ENCODE results near the gene UPK1B.
"Not testable (repeated sequence)": the region's sequence is repeated elsewhere in the genome, so short reads cannot be mapped to it uniquely, and the experiment has no call there.

The UPK1B gene

DNA sequence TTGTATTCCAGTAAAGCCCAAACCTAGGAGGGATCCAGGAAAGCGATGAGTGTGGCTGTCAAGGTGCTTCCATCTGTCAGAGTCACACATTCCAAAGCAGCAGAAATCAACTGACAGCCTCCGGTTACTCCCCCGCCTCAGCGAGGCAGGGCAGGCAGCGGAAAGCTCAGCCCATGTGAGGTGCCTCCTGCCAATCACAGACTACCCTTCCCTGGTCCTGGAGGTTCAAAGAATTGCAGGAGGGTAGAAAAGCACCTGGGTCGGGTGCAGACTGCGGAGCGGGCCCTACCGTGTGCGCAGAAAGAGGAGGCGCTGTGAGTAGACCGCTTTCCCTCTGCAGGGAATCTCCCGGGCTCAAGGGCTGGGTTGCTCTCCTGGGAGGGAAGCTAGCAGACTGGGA lies at the start of gene UPK1B:
TSS of gene UPK1B (plus strand) at position 274 of the 400 bp plus-strand sequence. CDS start 13,144 bp downstream, outside the sequence.
- no peak for DNase-seq

DNA sequence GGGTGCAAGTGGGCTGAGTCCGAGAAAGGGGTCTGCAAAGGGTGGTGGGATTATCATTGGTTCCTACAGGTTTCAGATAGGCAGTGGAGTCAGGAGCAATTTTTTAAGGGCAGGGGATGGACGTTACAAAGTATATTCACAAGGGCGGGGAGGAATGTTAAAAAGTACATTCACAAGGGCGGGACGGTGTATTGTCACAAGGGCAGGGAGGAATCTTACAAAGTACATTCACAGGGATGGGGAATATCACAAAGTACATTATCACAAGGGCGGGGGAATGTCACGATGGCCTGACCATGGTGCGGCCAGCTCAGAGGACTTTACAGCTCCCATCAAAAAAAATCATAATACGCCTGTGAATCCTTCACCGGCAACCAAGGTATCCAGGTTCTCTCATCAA lies 48.1 kb upstream of the UPK1B start:
- no peak for DNase-seq

DNA sequence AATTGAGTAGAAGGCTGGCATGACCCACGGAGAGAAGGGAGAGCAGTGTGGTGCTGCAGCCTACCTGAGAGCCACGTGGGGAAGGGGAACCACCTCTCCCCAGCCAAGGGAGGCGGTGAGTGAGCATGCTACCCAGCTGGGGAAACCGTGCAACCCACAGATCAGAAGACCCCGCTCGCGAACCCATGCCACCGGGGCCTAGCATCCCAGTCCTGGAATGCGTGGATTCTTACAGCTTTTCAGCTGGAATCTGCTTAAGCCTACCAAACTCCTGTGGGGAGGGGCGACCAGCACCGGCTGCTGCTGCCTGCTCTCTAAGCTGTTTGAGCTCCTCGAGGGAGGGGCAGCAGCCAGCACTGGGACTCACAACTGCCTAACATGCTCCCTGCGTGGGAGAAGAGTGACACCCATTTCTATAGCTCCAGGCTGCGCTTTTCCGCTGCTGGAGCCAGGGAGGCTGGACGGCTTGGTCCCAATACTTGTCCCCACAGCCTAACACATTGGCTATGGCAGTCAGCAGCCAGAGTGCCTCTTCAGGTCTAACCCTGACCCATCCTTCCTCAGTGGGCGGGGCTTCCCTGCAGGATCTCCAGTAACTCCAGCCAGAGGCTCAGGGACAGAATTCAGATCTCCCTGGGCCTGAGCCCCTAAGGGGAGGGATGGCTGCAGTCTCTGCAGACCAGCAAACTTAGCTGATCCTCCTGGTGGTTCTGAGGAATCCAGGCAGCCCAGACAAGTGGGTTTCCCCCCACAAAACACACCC lies 47.5 kb upstream of the UPK1B start:
- DNase-seq: no peak

DNA sequence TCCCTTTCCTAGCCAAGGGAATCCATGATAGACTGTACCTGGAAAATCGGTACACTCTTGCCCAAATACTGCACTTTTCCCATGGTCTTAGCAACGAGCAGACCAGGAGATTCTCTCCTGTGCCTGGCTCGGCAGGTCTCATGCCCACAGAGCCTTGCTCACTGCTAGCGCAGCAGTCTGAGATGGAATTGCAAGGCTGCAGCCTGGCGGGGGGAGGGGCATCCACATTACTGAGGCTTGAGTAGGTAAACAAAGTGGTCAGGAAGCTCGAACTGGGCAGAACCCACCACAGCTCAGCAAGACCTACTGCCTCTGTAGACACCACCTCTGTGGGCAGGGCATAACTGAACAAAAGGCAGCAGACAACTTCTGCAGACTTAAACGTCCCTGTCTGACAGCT lies 43.1 kb upstream of the UPK1B start:
- DNase-seq: not testable (repeated sequence)

DNA sequence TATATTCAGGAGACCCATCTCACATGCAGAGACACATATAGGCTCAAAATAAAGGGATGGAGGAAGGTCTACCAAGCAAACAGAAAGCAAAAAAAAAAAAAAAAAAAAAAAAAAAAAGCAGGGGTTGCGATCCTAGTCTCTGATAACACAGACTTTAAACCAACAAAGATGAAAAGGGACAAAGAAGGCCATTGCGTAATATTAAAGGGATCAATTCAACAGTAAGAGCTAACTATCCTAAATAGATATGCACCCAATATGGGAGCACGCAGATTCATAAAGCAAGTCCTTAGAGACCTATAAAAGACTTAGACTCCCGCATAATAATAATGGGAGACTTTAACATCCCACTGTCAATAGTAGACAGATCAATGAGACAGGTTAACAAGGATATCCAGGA lies 41.1 kb upstream of the UPK1B start:
- not testable (repeated sequence) for DNase-seq

DNA sequence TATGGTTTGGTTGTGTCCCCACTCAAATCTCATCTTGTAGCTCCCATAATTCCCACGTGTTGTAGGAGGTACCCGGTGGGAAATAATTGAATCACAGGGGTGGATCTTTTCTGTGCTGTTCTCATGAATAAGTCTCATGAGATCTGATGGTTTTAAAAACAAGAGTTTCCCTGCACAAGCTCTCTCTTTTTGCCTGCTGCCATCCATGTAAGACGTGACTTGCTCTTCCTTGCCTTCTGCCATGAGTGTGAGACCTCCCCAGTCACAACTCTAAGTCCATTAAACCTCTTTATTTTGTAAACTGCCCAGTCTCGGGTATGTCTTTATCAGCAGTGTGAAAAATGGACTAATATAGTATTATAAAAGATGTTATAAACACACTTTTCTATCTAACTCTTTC lies 34.0 kb upstream of the UPK1B start:
- not testable (repeated sequence) for DNase-seq

DNA sequence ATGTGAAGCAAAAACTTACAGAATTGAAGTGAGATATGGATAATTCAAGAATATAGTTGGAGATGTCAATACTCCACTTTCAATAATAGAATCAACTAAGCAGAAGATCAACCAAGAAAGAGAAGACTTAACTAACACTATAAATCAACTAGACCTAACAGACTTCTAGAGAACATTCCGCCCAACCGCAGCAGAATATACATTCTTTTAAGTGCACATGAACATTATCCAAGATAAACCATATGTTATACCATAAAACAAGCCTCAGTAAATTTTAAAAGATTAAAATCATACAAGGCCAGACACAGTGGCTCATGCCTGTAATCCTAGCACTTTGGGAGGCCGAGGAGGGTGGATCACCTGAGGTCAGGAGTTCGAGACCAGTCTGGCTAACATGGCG lies 32.9 kb upstream of the UPK1B start:
- DNase-seq: no peak

DNA sequence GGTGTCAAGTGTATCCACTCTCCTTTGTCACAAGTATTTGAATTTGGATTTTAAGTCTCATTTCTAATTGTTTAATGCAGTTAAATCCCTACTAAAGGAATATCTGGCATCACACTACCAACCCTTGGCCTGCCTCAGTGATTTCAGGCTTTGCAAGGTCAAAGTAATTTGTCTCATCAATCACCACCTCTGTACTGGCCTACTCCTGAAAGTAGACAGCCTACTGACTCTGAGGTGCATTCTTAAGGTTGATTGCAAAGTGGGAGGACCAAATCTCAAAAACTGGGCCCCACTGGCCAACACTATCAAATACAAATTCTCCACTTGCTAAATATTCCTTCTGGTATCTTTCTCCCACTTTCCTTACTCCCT lies 28.3 kb upstream of the UPK1B start:
- DNase-seq: no peak

DNA sequence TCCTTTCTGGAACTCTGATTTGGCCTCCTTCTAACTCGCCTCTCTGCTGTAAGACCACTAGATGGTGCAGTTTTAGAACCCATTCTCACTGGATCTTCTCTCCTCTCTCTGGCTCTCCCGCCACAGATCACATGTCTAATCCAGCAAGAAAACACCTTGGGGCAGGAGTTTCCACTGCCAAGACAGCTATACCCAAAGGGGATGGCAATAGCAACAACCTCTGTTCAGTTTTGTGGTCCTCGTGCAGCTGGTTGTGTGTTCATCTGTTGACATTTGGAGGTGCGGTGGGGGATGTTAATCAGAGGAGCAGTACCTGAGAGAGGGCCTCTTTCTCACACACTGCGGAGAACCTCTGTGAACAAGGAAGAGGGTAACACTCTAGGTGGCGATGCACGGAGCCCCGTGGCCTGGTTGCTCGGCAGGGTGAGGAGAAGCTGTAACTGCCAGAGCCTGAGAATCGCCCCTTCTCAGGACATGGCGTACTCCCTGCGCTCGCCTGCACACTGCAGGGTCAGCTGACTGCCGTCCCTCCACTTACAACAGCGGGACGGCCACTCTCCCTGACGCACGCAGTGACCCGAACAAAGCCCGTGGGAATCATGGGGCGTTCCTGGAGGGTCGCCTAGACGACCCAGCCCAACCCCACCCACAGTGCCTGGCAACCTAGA lies 27.8 kb upstream of the UPK1B start, which contains the start of gene TEX55:
TSS of gene TEX55 (plus strand) at position 666 of the 668 bp plus-strand sequence. CDS start 25 bp downstream, outside the sequence.
- peak; percentile 11 for DNase-seq

DNA sequence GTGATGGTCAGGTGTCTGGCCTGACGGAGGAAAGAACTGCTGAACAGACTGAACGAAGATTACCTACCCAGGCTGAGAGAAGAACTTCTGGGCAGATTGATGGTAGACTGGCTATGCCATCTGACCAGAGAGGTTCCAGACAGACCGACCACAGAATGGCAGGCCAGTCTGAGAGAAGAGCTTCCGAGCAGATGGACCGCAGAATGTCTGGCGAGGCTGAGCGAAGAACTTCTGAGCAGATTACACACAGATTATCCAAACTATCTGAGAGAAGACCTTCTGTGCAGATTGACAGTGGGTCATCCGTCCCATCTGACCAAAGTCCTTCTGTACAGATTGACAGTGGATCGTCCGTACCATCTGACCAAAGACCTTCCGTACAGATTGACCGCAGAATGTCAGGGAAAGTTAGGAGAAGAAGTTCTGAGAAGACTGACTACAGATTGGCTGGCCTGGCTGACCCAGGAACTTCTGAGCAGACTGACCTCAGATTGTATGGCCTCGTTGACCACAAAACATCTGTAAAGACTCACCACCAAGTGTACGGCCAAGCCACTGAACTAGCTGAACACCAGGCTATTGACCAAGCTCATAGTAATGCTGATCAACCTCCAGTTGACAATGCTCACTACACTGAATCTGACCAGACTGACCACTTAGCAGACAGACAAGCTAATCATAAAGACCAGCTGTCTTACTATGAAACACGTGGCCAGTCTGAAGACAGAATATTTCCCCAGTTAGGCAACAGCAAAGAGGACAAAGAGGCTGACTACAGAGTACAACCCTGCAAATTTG lies 26.6 kb upstream of the UPK1B start:
- DNase-seq: no peak

DNA sequence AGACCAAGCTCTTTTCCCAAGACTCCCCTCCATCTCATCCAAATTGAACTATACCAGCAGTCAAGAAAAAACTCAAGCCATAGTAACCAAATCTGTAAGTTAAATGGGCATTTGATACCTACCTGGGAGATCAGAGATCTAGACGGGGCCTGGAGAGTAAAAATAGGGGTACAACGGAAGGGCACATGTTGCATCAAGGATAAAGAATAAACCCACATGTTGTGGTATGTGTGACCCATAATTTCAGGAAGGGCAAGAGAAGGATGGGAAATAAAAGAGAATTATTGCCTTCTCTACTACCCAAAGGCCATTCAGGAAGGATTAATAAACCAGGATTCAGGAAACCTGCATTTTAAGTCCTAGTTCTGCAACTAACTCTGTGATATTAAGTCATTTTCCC lies 25.9 kb upstream of the UPK1B start:
- DNase-seq: no peak

DNA sequence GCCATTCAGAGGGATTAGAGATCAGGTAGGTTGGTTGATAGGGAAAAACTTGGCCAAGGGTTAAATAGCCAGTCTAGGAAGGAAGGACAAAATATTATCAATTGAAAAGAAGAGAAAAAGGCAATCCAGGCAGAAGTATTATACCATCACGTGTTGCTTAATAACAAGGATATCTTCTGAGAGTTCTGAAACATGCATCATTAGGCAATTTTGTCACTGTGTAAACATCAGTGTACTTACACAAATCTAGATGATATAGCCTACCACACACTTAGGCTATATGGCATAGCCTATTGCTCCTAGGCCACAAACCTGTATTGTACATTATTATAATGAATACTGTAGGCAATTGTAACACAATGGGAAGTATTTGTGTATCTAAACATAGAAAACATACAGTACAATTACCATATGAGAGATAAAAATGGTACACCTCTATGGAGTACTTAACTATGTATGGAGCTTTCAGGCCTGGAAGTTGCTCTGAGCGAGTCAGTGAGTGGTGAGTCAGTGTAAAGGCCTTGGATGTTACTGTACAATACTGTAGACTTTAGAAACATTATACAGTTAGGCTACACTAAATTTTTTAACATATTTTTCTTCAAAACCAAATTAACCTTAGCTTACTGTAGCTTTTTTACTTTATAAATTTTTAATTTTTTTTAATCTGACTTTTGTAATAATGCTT lies 24.8 kb upstream of the UPK1B start:
- DNase-seq: no peak

DNA sequence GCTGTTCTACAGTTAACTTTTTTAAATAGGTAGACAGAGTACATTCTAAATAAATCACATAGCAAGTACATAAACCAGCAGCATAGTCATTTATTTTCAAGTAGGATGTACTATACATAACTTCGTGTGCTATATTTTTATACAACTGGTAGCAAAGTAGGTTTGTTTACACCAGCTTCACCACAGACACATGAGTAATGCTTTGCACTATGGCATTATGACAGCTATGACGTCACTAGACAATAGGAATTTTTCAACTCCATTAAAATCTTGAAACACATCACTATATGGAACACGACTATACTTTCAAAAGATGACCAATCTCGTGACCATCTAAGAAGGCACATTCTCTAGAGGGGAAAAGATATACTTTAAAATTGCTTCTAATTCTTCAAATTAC lies 23.9 kb upstream of the UPK1B start:
- no peak for DNase-seq

DNA sequence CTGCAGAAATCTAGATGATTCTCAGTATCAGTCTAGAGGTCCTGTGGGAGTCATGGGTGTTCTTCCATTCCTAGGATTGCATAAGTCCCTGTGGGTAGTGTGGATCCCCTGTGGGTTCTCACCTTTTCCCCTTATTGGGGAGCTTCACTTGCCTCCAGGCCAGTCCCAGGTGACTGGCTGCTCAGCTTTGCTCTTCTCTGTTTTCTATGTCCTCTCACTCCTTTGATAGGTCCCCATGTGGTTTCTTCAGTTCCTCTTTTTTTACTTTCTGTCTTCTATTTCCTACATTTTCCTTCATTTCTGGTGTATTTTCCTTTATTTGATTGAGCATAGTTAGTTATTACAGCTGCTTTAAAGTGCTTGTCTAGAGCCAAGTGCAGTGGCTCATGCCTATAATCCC lies 16.5 kb upstream of the UPK1B start:
- DNase-seq: no peak

DNA sequence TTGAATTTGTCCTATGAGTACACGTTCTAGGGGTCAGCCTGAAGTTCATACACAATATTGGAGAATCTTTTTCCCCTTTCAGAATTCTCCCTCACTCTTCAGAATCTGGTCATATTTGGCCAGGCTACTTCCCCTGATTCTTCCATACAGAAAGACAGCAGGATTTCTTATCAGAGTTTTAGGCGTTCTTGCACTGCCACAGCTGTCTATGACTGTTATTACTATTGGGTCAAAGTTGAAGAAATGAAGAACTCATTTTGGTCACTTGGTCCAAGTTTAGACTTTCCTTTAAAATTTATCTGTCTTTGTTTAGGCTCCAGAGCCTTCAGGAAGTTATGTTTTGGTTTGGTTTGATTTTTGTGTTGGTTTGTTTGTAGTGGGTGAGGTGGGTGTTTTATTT lies 15.4 kb upstream of the UPK1B start:
- DNase-seq: no peak

DNA sequence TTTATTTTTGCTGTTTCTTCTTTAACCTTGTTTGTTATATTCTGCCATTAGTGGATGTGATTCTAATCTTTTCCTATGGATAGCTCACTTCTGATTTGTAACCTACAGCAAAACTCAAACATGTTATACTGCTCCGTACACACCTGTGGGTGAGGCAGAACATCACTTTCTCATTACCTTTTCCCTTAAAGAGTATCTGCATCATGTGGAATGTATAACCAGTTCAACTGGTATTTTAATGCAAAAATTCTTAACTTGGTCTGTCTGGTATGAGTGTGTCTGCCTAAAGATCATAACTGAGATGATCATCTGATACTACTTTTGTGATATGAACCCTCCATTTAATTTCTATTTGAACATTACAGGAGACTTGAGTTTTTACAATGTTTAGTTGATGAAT lies 13.0 kb upstream of the UPK1B start:
- no peak for DNase-seq

DNA sequence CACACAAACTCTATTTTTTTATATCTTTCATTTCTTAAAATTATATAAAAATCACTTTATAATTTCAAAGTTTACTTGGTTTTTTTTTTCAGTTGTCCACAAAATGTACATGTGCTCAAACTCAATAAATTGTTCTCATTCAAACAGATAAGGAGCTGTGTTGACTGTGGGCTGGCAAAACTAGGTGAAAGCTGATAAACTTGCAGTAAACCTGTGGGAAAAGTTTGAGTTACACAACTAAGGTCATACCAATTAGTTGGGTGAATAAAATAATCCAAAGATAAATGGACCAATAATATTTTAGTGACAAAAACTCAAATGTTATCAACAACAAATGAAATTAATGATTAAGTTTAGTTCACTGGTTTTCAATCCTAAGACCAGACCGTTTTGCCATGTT lies 12.6 kb upstream of the UPK1B start:
- DNase-seq: no peak

DNA sequence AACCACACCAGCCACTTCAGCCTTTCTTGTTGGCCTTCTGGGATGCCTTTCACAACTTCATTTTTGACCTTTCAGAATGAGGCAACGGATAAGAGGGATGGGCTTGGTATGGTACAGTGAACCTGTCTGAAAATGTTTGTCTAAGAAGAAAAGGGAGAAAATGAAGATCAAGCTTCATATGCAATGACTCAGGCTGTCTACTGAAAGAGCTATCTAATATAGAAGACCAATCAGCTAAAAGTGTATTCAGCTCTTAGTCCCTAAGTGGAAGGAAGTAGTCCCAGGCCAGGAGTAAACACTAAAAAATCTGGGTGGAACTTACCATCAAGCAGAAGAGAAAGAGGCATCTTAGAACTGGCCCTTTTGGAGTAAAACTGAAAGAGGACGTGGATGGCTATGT lies 12.2 kb upstream of the UPK1B start:
- DNase-seq: no peak

DNA sequence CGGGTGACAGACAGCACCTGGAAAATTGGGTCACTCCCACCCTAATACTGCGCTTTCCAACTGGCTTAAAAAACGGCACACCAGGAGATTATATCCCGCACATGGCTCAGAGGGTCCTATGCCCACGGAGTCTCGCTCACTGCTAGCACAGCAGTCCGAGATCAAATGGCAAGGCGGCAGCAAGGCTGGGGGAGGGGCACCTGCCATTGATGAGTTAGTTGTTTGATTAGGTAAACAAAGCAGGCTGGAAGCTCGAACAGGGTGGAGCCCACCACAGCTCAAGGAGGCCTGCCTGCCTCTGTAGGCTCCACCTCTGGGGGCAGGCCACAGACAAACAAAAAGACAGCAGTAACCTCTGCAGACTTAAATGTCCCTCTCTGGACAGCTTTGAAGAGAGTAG lies 8.7 kb upstream of the UPK1B start:
- not testable (repeated sequence) for DNase-seq

DNA sequence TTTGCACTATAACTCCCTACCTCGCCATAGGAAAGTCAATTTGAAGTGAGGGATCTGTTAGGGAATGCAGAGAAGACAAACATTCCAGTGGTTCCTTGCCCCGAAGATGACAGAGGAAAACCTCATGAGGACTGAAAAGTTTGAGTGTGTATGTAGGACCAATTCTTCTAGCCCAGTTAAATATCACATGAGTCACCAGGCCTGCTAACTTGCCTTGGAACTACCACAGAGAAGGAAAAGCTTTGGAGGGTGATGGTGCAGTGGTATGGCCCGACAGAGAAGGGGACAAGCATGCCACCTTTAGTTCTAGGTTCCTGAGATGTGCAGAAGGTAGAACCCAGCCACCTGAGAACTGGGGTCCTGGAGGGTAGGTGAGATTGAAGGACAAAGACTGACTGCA lies 2.6 kb upstream of the UPK1B start:
- DNase-seq: no peak

DNA sequence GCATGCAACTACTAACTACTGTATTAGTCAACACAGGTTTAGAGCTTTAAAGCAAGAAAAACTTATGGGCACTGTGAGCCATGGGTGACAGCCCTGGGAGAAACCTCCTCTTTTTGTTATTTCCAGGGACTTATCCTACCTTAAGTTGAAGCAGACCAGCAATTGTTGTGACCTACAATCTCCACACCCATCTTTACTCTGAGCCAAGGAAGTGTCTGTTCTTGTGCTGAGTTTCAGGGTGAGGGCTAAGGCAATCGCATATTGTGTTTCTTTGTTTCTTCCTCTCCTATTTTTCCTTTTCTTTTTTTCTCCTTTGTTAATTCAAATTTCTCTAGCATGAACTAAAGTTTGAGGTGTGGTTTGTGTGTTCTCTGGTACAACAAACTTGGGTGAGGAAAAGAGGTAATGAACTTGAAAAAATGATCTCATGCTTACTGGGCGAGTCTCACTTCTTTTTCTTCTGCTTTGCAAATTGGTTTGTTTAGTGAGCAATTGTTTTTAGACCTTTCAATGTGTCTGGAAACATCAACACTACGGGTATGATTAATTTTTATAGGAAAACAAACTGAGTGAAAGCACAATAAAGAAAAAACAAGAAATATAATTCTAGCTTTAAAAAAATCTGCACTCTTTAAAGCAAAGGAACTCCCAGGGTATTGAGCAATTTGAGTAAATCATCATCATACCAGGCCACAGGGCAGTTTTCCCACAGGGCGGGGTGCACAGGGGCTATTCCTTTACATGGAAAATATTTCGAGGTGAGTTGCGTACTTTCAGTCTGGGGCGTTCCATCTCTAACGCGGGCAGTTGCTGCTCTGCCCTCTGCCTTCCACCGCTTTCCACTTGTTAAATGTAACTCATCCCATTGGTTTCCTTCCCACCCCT lies 2.7 kb downstream of the UPK1B start:
- DNase-seq: no peak

DNA sequence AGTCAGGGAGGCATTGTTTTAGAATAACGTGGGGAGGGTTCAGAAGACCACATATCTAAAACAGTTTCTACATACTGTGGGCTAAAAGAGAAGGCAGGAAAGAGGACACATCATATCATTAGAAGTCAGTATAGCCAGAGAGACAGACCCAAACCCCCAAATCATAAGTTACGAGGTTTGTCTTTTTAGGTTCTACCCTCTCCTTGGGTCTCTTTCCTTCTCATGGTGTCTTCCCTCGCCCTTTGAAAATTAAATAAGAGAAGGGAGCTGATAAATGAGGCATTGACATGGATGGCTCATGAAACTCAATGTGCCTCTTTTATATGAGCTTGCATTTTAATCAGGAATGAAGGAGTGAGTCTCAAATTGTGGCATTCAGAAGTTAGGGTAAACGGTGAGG lies 3.4 kb downstream of the UPK1B start:
- DNase-seq: no peak

All from stimulated activated CD4-positive, alpha-beta T cell treated with anti-CD3 and anti-CD28 coated beads, Interleukin-4, amount 100 ng/mL, for 24 hours (primary cell).